Suppressor macrophage treated with lipopolysaccharide for 4 hours (primary cell): ENCODE results near the gene PDXP.
"Not testable (repeated sequence)": the region's sequence is repeated elsewhere in the genome, so short reads cannot be mapped to it uniquely, and the experiment has no call there.

Experiments used
- DNase-seq: peaks from one replicate; pipeline ENCODE4 v3.0.0-alpha.2; 2020

The PDXP gene

GRCh38 chr22:37658133-37659065 lies at the start of gene PDXP:
Gene PDXP (plus strand): TSS chr22:37658723. CDS start chr22:37658783, 60 bp downstream.
- DNase-seq: peak; percentile 99

GRCh38 chr22:37609240-37610152 lies 49.0 kb upstream of the PDXP start:
- no peak for DNase-seq

- not testable (repeated sequence) for DNase-seq
These were observed 48.4 kb upstream of the PDXP start for GRCh38 chr22:37610153-37610475.

GRCh38 chr22:37610480-37611129 lies 47.9 kb upstream of the PDXP start:
- peak; percentile 94 for DNase-seq

- no peak for DNase-seq
These were observed 47.3 kb upstream of the PDXP start for GRCh38 chr22:37611207-37611606.

GRCh38 chr22:37616201-37617083 lies 42.1 kb upstream of the PDXP start:
- peak; percentile 61 for DNase-seq

- DNase-seq: no peak
These were observed 41.1 kb upstream of the PDXP start for GRCh38 chr22:37617431-37617830.

- no peak for DNase-seq
These were observed 40.4 kb upstream of the PDXP start for GRCh38 chr22:37618072-37618656.

- no peak for DNase-seq
These were observed 39.8 kb upstream of the PDXP start for GRCh38 chr22:37618674-37619073.

- DNase-seq: no peak
These were observed 38.5 kb upstream of the PDXP start for GRCh38 chr22:37619991-37620390.

- DNase-seq: no peak
These were observed 37.1 kb upstream of the PDXP start for GRCh38 chr22:37621352-37621860.

- peak; percentile 68 for DNase-seq
These were observed 35.2 kb upstream of the PDXP start for GRCh38 chr22:37623075-37624016.

GRCh38 chr22:37624017-37624365 lies 34.5 kb upstream of the PDXP start:
- no peak for DNase-seq

- DNase-seq: no peak
These were observed 33.6 kb upstream of the PDXP start for GRCh38 chr22:37624876-37625275.

- DNase-seq: no peak
These were observed 32.8 kb upstream of the PDXP start for GRCh38 chr22:37625737-37626136.

GRCh38 chr22:37626144-37626543 lies 32.4 kb upstream of the PDXP start:
- peak; percentile 35 for DNase-seq

GRCh38 chr22:37626556-37627075 lies 31.9 kb upstream of the PDXP start:
- no peak for DNase-seq

- DNase-seq: peak; percentile 30
These were observed 31.4 kb upstream of the PDXP start for GRCh38 chr22:37627121-37627520.

- DNase-seq: peak; percentile 19
These were observed 31.0 kb upstream of the PDXP start for GRCh38 chr22:37627545-37627944.

GRCh38 chr22:37628830-37629229 lies 29.7 kb upstream of the PDXP start:
- no peak for DNase-seq
